AG04450 (cell line): Measurements from ENCODE around the gene LRMDA. TPM values are rescaled to one million over a fixed set of nuclear protein-coding genes. Genes with fewer than 3 reads are reported as not detected.

Experiments
- CTCF ChIA-PET: fragments of 300-600, 350-600 bp; formaldehyde crosslinking; extraction: SDS; loops from one replicate; lab custom pipeline; 2022; ENCODE audit warnings: antibody characterized with exemption, inconsistent platforms; lab: Charles Lee
- POLR2A ChIA-PET: fragments of 350-600 bp; formaldehyde crosslinking; extraction: SDS; loops from one replicate; lab custom pipeline; 2021; ENCODE audit warnings: antibody characterized with exemption, inconsistent platforms; lab: Yijun Ruan, JAX
- DNase-seq: peaks from one replicate; pipeline ENCODE4 v3.0.0-alpha.2; 2011; ENCODE audit warnings: low read depth, low spot score
- H3K27ac ChIP-seq: one replicate; pipeline ENCODE4 v1.5.1; 2012; ENCODE audit warnings: low read depth, low read length, control low read depth
- H3K27me3 ChIP-seq: one replicate; pipeline ENCODE4 v1.6.0; 2012; ENCODE audit warnings: low read length; ENCODE audit not compliant: control insufficient read depth, insufficient read depth
- H3K4me3 ChIP-seq: 2 replicates; pipeline ENCODE4 v1.5.1; 2011; ENCODE audit warnings: mild to moderate bottlenecking, low read depth, low read length, control low read depth
- H3K9me3 ChIP-seq: 2 replicates; pipeline ENCODE4 v1.5.1; 2012; ENCODE audit warnings: low read length; ENCODE audit not compliant: control insufficient read depth, insufficient read depth
- polyA plus RNA-seq: library from polyadenylated mRNA; depleted of rRNA; stranded (reverse); fragments of >200 nt; gene quantifications from 2 replicates; pipeline ENCODE4 v1.2.3, GENCODE V29; 2011
- TF ChIP-seq, protein P1 (sequence below): IDR thresholded peaks from 2 replicates; pipeline ENCODE4 v1.5.1; 2011; ENCODE audit warnings: low read depth, low read length, control low read depth, inconsistent platforms

The LRMDA gene
- polyA plus RNA-seq, 1 experiment, result 0.12 TPM

DNA sequence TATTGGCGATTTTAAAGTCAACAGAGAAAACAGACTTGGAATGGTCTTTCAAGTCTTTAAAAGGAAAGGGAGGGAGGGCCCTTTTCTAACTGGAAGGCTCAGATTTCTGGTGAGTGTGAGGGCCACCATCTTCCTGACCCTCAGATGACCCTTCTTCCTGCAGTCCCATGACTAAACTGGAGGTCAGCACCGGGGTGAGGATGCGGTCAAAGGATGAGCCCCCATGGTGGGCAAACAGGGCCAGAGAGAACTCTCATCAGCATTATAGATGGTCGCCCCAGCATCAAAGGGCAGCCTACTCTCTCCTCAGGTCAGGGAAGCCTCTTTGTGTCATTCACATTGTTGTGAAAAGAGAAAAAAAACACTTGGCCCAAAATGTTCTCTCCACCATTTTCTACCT, 219.2 kb downstream of the LRMDA start:
- TF ChIP-seq, protein P1, sequence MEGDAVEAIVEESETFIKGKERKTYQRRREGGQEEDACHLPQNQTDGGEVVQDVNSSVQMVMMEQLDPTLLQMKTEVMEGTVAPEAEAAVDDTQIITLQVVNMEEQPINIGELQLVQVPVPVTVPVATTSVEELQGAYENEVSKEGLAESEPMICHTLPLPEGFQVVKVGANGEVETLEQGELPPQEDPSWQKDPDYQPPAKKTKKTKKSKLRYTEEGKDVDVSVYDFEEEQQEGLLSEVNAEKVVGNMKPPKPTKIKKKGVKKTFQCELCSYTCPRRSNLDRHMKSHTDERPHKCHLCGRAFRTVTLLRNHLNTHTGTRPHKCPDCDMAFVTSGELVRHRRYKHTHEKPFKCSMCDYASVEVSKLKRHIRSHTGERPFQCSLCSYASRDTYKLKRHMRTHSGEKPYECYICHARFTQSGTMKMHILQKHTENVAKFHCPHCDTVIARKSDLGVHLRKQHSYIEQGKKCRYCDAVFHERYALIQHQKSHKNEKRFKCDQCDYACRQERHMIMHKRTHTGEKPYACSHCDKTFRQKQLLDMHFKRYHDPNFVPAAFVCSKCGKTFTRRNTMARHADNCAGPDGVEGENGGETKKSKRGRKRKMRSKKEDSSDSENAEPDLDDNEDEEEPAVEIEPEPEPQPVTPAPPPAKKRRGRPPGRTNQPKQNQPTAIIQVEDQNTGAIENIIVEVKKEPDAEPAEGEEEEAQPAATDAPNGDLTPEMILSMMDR, result no peak
- POLR2A ChIA-PET, result no interaction called here
- no peak overlapping the region for H3K4me3 ChIP-seq
- H3K27me3 ChIP-seq, result no peaks in the 10 kb centered on the region
- CTCF ChIA-PET, result no interaction called here
- H3K9me3 ChIP-seq, result no peaks in the 10 kb centered on the region
- no peak for DNase-seq
- no peak overlapping the region for H3K27ac ChIP-seq

DNA sequence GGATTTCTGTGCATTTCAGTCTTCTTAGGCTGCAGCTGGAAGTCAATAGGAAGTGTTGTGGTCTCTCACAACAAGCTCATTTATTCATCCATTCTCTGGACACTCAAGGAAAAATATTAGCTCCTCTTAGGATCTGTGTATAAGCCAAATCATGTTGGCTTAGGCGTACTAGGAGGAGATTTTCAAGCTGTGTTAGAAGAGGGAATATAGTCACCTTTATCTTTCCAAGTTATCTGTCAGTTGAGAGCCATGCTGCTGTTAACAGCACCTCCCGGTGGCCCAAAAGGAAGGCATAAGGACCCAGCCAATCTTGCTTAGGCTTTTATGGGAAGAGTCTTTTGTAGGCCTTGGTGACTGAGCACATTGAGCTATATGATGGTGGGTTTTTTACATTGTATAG, 220.0 kb downstream of the LRMDA start:
- TF ChIP-seq, protein P1, result no peak
- H3K4me3 ChIP-seq, result no peak overlapping the region
- H3K27me3 ChIP-seq, result no peaks in the 10 kb centered on the region
- ChIA-PET POLR2A (no interaction called here), CTCF (no interaction called here)
- no peaks in the 10 kb centered on the region for H3K9me3 ChIP-seq
- DNase-seq, result no peak
- no peak overlapping the region for H3K27ac ChIP-seq

DNA sequence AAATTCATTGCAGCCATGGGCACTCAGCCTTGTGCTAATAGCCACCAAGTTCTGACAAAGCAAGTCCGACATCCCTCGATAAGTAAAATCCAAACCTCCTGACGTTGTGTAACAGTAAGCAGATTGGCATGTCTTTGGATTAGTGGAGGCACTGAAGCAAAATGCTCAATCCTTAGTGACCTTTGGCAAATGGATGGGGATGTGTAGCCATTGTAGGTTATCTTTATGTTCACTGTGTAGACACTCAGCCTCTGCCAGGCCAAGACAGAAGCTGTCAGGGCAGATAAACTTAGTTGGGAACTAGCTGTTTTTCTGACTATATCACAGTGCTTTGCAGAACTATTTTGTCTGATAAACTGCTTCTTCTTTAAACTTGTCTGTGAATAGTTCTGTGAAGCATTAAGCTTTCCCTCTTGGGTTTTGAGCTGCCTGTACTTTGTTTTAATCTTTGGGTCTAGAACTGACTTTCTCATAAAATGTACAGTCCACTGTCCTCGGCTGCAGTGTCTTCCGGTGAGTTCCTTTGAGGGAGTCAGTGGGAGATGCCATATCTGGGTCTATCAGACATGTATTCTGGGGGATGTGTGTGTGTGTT, 220.8 kb downstream of the LRMDA start:
- POLR2A ChIA-PET, result no interaction called here
- DNase-seq, result no peak
- Histone ChIP-seq H3K9me3 (no peaks in the 10 kb centered on the region), H3K4me3 (no peak overlapping the region), H3K27ac (no peak overlapping the region), H3K27me3 (no peaks in the 10 kb centered on the region)
- CTCF ChIA-PET, result no interaction called here
- TF ChIP-seq, protein P1, result no peak

DNA sequence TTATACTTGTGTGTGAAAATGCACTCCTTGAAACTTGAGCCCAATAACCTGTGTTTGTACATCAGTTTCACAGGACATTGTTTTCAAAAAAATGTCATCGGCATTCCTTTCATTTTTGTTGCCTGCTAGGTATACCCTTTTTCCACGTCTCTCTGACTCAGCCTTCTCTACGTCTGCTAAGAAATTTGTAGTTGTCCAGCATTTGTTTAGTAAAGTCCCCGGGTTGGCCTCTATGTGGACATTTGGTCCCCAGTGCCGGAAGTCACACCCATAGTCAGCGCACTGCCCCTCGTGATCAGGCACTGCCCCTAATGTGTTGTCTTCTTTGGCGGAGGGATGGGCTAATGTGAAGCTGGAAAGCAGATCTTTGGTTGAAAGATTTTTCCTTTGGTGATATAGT, 222.3 kb downstream of the LRMDA start:
- Histone ChIP-seq H3K27me3 (no peaks in the 10 kb centered on the region), H3K9me3 (no peaks in the 10 kb centered on the region), H3K4me3 (no peak overlapping the region), H3K27ac (no peak overlapping the region)
- no peak for DNase-seq
- TF ChIP-seq, protein P1, result no peak
- ChIA-PET POLR2A (no interaction called here), CTCF (no interaction called here)

DNA sequence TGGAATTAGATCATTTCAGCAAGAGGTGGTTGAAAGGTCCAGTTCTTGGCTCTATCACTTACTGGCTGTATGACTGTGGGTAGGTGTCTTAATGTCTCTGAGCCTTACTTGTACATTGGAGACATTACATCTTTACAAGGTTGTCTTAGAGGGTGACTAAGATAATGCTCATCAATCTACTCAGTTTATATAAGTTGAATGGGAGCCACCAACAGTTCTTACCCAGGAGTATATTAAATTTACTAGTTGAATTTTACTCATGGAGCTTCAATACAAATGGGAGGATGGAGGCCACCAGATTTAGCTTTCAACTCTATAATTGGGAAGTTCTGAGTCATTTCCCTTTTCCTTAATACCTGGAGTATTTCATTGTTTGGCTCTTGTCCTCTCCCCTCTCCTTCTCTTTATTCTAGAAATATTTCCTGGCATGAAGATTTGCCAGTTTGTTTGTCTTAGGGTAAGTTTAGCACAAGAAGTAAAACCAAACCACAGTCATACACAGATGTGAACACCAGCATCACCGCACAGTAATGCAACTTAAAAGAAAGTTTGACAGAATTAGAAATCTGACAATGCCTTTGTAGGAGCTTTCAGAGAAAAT, 222.8 kb downstream of the LRMDA start:
- Histone ChIP-seq H3K9me3 (no peaks in the 10 kb centered on the region), H3K4me3 (no peak overlapping the region), H3K27ac (no peak overlapping the region), H3K27me3 (peaks cover 2% of the 10 kb centered on the region)
- ChIA-PET CTCF (no interaction called here), POLR2A (no interaction called here)
- no peak for DNase-seq
- TF ChIP-seq, protein P1, result no peak
